NOMO-1 (cell line): Measurements from ENCODE around the gene BSN.
A peak's percentile ranks its signal among the peaks of the same experiment; 100 is the strongest.

Source experiments
- DNase-seq, 2 experiments: peaks; one replicate each; lab custom pipeline; 2025; ENCODE audit not compliant: unreplicated experiment in 2 of 2; lab: John Stamatoyannopoulos, UW

The BSN gene, protein sequence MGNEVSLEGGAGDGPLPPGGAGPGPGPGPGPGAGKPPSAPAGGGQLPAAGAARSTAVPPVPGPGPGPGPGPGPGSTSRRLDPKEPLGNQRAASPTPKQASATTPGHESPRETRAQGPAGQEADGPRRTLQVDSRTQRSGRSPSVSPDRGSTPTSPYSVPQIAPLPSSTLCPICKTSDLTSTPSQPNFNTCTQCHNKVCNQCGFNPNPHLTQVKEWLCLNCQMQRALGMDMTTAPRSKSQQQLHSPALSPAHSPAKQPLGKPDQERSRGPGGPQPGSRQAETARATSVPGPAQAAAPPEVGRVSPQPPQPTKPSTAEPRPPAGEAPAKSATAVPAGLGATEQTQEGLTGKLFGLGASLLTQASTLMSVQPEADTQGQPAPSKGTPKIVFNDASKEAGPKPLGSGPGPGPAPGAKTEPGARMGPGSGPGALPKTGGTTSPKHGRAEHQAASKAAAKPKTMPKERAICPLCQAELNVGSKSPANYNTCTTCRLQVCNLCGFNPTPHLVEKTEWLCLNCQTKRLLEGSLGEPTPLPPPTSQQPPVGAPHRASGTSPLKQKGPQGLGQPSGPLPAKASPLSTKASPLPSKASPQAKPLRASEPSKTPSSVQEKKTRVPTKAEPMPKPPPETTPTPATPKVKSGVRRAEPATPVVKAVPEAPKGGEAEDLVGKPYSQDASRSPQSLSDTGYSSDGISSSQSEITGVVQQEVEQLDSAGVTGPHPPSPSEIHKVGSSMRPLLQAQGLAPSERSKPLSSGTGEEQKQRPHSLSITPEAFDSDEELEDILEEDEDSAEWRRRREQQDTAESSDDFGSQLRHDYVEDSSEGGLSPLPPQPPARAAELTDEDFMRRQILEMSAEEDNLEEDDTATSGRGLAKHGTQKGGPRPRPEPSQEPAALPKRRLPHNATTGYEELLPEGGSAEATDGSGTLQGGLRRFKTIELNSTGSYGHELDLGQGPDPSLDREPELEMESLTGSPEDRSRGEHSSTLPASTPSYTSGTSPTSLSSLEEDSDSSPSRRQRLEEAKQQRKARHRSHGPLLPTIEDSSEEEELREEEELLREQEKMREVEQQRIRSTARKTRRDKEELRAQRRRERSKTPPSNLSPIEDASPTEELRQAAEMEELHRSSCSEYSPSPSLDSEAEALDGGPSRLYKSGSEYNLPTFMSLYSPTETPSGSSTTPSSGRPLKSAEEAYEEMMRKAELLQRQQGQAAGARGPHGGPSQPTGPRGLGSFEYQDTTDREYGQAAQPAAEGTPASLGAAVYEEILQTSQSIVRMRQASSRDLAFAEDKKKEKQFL (N-terminal part only)

DNA sequence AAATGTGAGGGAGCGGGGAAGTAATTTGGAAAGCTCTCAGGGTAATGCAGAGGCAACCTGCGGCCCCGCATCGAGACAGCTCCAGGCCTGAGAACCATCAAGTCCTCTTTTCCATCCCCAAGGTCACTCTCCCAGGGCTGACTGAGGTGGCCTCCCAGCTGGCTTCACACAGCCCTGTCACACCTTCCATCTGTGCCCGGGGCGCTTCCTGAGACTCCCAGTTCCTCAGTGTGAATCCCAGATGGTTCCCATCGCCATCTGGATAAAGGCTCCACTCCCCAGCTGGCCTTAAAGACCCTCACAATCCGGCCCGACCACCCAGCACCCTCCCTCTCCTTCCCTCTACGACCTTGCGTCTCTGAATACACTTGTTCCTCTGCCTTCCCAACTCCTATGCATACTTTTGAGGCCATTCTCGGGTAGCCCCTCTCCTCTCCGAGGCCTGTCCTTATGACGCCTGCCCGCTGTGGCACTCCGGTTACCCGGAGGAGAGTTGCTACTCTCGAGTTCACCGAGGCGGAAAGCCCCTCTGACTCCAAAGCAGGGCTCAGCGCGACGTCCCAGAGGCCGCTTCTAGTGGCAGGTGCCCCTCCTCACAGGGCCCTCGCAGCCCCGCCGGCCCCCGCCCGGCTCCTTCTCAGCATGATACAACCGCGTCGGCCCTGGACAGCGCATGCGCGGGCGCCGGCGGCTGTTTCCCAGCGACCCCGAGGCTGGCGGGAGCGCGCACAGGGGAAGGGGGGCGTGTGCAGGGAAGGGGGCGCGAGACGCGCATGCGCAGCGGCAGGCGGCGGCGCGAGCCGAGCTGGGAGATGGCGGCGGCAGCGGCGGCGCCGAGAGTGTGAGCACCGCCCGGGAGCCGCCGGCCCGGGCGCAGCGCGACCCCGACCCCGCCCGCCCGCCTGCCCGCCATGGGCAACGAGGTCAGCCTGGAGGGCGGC is at the start of gene BSN:
TSS of gene BSN (plus strand) at position 786 of the 941 bp plus-strand sequence. CDS start at position 912, 126 bp downstream.
- DNase-seq, result peak; percentile 61 to 74

DNA sequence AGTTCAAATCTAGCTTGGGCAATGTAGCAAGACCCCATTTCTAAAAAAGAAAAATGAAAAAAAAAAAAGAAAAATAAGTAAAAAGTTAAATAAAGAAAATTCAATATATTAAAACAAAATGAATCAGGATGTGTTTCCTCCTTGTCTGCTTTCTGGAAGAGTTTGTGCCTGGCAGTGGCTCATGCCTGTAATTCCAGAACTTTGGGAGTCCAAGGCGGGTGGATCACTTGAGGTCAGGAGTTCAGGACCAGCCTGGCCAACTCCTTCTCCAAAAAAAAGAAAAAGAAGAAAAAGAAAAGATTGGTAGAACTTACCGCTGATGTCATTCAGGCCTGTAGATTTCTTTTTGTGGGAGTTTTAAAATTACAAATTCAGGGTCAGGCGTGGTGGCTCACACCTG is 47.4 kb upstream of the BSN start:
- no peak for DNase-seq

DNA sequence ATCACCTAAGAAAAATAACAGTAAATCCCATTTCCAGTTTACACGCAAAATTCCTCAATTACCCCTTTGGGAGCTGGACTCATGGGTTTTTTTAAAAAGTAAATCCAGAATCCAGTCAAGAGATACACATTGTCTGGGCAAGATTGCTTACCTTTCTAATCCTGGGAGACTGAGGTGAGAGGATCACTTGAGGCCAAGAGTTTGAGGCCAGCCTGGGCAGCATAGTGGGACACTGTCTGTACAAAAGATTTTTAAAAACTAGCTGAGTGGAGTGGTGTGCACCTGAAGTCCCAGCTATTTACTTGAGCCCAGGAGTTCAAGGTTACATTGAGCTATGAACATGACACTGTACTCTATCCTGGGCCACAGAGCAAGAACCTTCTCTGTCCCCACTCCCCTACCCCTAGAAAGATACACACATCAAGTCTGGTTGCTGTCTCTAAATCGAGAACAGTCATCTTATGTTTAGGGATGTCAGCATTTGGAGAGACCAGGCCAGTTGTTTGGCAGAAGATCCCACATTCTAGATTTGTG is 45.2 kb upstream of the BSN start:
- no peak for DNase-seq

DNA sequence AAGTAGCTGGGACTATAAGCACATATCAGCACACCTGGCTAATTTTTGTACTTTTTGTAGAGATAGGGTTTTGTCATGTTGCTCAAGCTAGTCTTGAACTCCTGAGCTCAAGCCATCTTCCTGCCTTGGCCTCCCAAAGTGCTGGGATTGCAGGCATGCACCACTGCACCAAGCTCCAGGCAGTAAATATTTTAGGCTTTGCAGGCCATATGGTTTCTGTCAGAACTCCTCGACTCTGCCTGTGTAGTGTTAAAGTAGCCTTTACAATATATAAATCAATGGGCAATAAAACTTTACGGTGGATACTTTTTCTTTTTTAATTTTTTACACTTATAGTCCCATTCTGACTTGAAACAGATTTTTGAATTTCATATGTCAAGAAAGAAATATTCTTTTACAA is 42.6 kb upstream of the BSN start:
- no peak for DNase-seq

DNA sequence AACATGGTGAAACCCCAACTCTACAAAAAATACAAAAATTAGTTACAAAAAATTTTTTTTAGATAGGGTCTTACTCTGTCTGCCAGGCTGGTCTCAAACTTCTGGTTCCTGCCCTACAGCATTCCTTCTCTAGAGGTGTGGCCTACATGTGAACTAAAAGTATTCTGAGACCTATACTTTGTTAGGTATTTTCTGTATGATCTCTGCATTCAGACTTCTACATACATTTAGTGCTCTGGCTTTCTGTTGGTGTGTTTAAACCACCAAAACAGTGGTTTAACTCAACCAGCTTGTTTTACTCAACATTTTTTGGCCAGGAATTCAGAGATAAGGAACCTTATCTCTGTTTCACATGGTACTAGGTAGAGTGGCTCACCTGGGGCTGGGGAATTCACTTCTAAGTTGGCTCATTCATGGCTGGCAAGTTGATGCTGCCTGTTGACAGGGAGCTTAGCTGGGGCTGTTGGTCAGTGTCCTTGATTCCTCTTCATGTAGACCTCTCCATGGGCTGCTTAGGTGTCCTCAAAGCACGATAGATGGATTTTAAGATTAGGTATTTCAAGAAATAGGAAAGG is 41.4 kb upstream of the BSN start:
- DNase-seq, result no peak

DNA sequence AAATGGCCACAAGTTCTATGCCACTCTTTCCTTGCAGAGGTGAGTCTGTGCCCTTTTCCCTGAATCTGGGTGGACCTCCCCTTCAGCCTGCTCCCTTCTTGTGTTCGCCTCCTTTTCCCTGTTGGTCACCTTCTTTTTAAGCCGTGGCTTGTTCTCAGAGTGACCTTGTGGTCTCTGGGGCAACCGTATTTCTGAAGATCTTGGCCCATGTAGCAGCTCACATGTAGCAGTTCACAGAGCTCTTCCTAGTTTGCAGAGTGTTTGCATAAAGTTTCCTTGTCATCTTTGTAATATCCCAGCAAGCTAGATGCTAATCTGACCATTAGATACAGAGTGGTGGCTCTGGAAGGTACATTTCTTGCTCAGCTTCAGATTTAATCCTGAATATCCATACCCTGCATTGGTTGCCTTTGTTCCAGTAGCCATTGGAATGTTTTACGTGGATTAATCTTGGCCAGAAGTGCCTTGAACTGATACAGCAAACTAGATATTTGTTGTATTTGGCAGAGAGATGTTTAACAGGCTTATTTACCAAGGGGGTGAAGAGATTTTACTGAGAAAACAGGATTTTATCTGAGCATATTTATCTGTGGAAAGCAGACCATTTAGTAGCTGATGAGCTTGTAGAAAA is 40.7 kb upstream of the BSN start:
- no peak for DNase-seq

DNA sequence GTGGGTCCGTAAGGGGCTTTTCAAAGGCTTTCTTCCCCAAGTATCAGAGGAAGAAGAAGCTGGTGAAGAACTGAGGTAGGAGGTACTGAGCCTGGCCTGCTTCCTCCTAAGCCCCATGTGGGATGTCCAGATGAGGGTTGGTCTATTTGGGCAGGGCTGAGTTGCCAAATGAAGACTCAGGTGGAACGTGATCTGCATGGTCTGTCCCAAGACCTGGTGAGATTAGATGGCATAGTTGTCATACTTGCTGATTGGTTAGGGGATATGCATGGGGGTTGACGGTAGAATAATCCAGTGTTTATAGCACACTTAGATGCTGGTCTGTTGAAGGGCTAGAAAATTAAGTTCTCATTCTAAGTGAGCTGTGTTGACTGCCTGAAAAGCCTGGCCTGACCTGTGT is 36.3 kb upstream of the BSN start:
- DNase-seq, result no peak

DNA sequence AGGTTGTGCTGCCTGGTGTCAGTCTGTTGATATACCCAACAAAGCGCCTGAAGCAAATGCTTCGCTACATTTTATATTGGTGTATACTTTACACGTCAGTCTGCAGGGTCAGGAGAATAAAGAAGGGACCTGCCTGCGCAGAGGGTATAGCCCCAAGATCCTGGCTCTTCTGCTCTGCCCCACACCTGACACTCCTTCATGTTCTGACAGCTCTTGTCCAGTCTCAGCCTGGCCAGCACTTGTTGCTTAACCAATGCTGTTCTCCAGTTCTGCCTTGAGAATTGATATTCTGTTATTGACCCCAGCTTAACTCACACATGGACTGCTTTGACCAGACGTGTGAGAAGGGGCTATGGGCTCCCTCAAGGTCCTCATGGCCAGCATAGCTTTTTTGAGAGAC is 35.8 kb upstream of the BSN start:
- no peak for DNase-seq

DNA sequence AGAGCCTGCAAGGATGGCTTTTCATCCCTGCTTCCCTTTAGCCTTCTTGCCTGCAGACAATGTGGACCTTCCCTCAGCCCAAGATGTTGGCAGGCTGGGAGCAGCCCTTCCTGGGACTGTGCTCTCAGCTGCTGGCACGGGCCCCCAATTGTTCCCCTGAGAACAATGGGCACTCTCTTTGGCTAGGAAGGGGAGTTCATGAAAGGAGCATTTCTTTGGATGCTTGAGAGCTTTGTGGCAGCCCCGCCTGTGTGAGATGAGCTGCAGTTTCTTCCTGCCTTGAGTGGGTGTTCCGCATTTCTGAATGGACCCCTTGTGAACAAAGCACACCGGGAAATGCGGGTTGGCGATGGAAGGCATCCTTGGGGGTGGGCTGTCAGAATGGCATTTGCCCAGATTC is 35.0 kb upstream of the BSN start:
- DNase-seq, result no peak

DNA sequence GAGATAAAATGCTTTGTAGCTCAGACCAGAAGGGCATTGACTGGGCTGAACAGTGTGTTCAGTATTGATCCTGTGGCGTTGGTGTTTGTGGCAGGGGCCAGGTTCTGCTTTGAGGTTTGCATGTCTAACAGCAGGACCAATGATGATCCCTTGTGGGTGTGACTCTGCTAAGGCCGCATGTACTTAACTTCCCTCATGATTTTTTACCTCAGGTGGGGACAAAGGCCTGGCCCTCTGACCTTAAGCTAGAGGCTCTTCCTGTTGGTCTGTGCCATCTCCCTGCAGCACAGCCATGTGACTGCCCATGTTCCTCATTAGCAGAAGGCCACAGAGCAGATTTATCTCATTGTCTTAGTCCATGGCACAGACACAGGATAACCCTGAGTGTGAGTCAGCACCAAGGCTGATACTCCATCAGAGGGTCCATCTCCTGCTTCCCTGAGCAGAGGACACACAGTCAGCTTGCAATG is 34.3 kb upstream of the BSN start:
- DNase-seq, result peak; percentile 9 to 34

DNA sequence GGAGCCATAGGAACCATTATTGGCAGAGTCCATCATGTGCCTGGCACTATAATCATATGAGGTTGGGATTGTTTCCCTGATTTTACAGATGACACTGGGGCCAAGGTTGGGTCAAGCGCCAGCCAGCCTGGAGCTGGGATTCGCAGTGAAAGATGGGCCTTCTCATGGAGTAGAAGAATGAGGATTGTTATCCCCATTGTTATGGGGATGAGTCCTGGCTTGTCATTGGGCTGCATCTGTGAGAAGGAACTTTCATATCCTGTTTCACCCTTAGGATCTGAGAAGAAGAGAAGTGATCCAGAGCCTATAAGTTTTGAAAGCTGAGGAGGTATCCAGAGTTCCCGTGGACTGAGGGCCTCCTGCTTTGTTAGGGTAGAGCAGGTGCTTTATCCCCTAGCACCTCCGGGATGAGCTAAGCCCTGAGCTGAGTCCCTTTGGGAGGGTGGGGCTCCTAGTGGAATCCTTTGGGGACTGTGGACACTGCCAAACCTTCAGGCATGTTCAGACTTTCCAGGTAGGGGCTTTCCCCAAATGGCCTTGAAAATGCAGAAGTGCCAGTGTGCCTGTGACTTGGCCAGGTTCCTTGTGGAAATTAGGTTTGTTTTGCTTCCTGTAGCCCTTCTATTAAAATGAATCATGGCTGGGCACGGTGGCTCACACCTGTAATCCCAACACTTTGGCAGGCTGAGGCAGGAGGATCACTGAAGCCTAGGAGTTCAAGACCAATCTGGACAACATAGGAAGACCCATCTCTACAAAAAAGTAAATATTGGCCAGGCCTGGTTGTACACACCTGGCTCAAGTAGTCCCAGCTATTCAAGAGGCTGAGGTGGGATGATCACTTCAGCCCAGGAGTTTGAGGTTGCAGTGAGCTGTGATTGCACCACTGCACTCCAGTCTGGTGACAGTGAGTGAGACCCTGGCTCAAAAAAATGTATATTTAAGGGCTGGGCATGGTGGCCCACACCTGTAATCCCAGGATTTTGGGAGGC is 30.2 kb upstream of the BSN start:
- DNase-seq, result no peak

DNA sequence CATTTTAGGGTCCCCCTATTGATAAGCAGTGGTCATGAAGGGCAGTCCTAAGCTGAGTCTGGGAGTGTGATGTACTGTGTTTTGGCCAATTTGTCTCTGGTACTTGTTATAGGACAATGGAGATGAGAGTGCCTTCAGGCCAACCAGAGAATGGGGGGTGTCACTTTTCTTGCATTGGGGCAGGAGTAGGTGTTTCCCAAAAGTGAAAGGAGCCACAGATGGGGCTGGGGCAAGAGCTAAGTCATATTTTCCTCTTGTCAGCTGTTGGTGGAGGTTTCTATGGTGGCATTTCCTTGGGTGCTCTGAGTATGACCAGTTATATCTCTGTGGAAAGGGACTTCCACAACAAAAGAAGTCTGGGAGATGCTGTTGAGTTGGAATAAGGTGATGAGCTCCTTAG is 24.7 kb upstream of the BSN start:
- DNase-seq, result no peak

DNA sequence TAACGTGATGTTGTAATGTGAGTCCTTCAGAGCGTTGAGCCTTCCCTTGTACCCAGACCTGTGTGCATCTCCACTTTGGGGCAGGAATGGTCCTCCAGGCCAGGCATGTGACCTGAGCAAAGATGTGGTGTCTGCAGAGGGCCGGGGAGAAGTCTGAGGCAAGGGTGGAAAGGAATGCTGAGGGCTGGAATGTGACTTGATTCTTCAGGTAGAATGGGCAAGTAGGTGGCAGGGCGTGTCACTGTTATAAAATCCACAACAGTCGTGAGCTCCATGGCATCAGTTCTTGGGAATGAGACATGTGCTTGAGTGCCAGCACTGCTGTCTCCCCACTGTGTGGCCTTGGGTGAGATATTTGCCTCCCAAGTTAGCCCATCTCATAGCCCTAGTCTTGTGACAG is 24.0 kb upstream of the BSN start:
- no peak for DNase-seq

DNA sequence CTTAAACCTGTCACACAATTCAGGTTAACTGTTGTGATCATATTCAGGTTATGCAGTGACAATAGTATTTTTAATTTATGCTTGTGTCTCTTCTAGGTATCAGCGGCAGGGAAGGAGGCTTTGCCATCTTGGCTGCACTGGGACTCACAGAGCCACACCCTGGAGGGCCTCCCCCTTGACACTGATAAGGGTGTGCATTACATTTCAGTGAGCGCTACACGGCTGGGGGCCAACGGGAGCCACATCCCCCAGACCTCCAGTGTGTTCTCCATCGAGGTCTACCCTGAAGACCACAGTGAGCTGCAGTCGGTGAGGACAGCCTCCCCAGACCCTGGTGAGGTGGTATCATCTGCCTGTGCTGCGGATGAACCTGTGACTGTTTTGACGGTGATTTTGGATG is 23.6 kb upstream of the BSN start:
- DNase-seq, result no peak

DNA sequence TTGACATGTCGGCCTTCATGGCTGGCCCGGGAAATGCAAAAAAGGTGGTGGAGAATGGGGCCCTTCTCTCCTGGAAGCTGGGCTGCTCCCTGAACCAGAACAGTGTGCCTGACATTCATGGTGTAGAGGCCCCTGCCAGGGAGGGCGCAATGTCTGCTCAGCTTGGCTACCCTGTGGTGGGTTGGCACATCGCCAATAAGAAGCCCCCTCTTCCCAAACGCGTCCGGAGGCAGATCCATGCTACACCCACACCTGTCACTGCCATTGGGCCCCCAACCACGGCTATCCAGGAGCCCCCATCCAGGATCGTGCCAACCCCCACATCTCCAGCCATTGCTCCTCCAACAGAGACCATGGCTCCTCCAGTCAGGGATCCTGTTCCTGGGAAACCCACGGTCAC is 23.1 kb upstream of the BSN start:
- DNase-seq, result no peak

DNA sequence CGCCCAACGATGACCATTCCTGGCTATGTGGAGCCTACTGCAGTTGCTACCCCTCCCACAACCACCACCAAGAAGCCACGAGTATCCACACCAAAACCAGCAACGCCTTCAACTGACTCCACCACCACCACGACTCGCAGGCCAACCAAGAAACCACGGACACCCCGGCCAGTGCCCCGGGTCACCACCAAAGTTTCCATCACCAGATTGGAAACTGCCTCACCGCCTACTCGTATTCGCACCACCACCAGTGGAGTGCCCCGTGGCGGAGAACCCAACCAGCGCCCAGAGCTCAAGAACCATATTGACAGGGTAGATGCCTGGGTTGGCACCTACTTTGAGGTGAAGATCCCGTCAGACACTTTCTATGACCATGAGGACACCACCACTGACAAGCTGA is 22.6 kb upstream of the BSN start:
- DNase-seq, result no peak

DNA sequence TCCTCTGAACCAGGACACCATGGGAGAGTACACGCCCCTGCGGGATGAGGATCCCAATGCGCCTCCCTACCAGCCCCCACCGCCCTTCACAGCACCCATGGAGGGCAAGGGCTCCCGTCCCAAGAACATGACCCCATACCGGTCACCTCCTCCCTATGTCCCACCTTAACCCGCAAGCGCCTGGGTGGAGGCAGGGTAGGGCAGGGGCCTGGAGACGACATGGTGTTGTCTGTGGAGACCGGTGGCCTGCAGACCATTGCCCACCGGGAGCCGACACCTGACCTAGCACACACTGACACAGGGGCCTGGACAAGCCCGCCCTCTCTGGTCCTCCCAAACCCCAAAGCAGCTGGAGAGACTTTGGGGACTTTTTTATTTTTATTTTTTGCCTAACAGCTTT is 21.2 kb upstream of the BSN start:
- DNase-seq, result no peak
